ENCODE data around the gene SPINK4. TPM values are rescaled to one million over a fixed set of nuclear protein-coding genes. Genes with fewer than 3 reads are reported as not detected.

The SPINK4 gene
- total RNA-seq, 2 donors from 2014 or later, result not detected

DNA sequence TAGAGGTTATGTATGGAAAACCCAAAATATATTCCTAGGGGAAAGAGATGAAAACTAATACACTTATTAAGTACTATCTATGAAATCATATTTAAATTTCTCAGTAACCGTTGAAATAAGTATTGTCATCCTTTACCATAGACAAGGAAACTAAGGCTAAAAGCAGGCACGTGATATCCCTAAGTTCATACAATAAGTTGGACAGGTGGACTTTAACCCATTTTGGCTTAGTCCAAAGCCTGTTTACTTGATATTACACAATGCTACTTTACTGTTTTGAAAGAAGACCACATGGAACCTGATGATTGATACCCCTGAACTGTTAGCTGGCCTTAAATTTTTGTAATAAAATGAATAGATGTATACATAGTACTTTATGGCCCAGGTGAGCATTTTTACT, 53.8 kb downstream of the SPINK4 start:
- DNase-seq, result no peak
- no peak overlapping the region for H3K4me3 Mint-ChIP-seq
- ATAC-seq, result no peak

DNA sequence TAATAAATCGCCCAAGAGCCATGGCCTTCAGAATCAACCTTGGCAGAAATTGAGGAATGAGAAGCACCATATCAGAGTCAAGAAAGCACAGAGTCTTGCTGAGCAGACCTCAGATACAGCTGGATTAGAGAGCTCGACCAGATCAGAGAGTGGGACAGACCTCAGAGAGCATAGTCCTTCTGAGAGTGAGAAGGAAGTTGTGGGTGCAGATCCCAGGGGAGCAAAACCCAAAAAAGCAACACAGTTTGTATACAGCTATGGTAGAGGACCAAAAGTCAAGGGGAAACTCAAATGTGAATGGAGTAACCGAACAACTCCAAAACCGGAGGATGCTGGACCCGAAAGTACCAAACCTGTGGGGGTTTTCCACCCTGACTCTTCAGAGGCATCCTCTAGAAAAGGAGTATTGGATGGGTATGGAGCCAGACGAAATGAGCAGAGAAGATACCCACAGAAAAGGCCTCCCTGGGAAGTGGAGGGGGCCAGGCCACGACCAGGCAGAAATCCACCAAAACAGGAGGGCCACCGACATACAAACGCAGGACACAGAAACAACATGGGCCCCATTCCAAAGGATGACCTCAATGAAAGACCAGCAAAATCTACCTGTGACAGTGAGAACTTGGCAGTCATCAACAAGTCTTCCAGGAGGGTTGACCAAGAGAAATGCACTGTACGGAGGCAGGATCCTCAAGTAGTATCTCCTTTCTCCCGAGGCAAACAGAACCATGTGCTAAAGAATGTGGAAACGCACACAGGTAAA, 54.9 kb downstream of the SPINK4 start:
- peaks cover 19% of the 10 kb centered on the region for H3K36me3 Mint-ChIP-seq (ENCODE audit: low read depth)
- H3K4me1 Mint-ChIP-seq, result peaks cover 69% of the 10 kb centered on the region
- no peak for DNase-seq
- ATAC-seq, result no peak
- H3K27ac Mint-ChIP-seq, result peak overlapping the region; percentile 86
- H3K27me3 Mint-ChIP-seq, result no peaks in the 10 kb centered on the region
- no peak overlapping the region for H3K4me3 Mint-ChIP-seq
- H3K9me3 ChIP-seq (ENCODE audit: control insufficient read depth, low read length, poor library complexity, severe bottlenecking), result no peaks in the 10 kb centered on the region

More for the DNA sequence above, 53.8 kb downstream of the SPINK4 start:
- H3K27ac Mint-ChIP-seq, result peak overlapping the region; percentile 98
- H3K36me3 Mint-ChIP-seq (ENCODE audit: low read depth), result peaks cover 18% of the 10 kb centered on the region
- no peaks in the 10 kb centered on the region for H3K27me3 Mint-ChIP-seq
- no peaks in the 10 kb centered on the region for H3K9me3 ChIP-seq (ENCODE audit: control insufficient read depth, low read length, poor library complexity, severe bottlenecking)
- peaks cover 61% of the 10 kb centered on the region for H3K4me1 Mint-ChIP-seq

DNA sequence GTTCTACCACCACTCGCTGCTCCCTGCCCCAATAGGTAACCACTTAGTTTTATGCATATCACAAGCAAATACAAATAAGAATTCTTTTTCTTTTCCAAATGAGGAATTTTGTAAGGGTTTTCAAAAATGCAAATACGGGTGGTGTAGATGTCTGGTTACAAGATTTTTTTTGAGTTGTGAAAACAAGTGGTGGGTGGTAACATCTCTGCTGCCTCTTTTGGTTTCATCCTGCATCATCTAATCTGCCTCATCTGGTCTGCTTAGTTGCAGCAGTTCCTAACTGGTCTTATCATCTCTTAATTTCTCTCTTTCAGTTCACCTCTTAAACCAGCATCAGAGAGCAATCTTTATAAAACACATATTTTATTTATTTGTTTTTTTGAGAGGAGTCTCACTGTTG, 55.6 kb downstream of the SPINK4 start:
- no peaks in the 10 kb centered on the region for H3K27me3 Mint-ChIP-seq
- no peak for ATAC-seq
- no peak overlapping the region for H3K4me3 Mint-ChIP-seq
- DNase-seq, result no peak
- H3K4me1 Mint-ChIP-seq, result peaks cover 67% of the 10 kb centered on the region
- H3K27ac Mint-ChIP-seq, result peak overlapping the region; percentile 95
- H3K9me3 ChIP-seq (ENCODE audit: control insufficient read depth, low read length, poor library complexity, severe bottlenecking), result no peaks in the 10 kb centered on the region
- H3K36me3 Mint-ChIP-seq (ENCODE audit: low read depth), result peaks cover 19% of the 10 kb centered on the region

DNA sequence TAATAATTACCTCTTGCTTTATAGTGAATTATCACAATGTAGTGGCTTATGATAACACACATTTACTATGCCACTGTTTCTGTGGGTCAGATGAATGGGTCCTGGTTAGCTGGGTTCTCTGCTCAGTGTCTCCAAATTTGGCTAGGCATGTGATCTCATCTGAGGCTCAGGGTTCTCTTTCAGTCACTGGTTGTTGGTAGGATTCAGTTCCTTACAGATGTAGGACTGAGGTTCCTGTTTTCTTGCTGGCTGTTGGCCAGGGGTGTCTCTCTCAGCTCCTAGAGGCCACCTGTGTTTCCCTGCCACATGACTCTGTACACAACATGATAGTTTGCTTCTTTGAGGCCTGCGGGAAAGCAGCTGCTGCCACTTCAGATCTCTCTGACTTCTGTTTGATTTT, 57.5 kb downstream of the SPINK4 start:
- ATAC-seq, result peak; percentile 84
- no peak overlapping the region for H3K4me3 Mint-ChIP-seq
- H3K27me3 Mint-ChIP-seq, result no peaks in the 10 kb centered on the region
- peaks cover 60% of the 10 kb centered on the region for H3K4me1 Mint-ChIP-seq
- peak overlapping the region; percentile 95 for H3K27ac Mint-ChIP-seq
- no peak for DNase-seq
- peaks cover 17% of the 10 kb centered on the region for H3K36me3 Mint-ChIP-seq (ENCODE audit: low read depth)
- no peaks in the 10 kb centered on the region for H3K9me3 ChIP-seq (ENCODE audit: control insufficient read depth, low read length, poor library complexity, severe bottlenecking)

Other genes starting within 250 kb of the SPINK4 start
- gene APTX, start 238.5 kb upstream of the SPINK4 start, total RNA-seq, result 10 to 100 TPM; 19.2 to 20.3 TPM
- gene DNAJA1, start 214.9 kb upstream of the SPINK4 start, total RNA-seq, result 100 to 1,000 TPM; 216 to 292 TPM
- 10 to 100 TPM; 20.6 to 21.2 TPM for gene SMU1, start 163.5 kb upstream of the SPINK4 start, total RNA-seq
- gene B4GALT1, start 72.8 kb upstream of the SPINK4 start, total RNA-seq, result 100 to 1,000 TPM; 106 to 126 TPM
- gene BAG1, start 24.5 kb downstream of the SPINK4 start, total RNA-seq, result 10 to 100 TPM; 51.6 to 62.5 TPM
- gene CHMP5, start 24.9 kb downstream of the SPINK4 start, total RNA-seq, result 10 to 100 TPM; 22.6 to 23.3 TPM
- 10 to 100 TPM; 32.2 to 42.0 TPM for gene NFX1, start 50.3 kb downstream of the SPINK4 start, total RNA-seq
- gene AQP7, start 162.4 kb downstream of the SPINK4 start, total RNA-seq, result 1 to 10 TPM in 1 of 2 donors, under 1 TPM in 1; 0.31 to 1.2 TPM
- 100 to 1,000 TPM; 206 to 225 TPM for gene AQP3, start 207.4 kb downstream of the SPINK4 start, total RNA-seq
- gene NOL6, start 233.8 kb downstream of the SPINK4 start, total RNA-seq, result 10 to 100 TPM; 32.4 to 34.6 TPM

Data from T-helper 17 cell (primary cell).